GM15510 (cell line): ENCODE measurements around the gene SPACDR.

ENCODE experiments used
- POLR2A ChIP-seq: IDR thresholded peaks from 3 replicates; pipeline ENCODE4 v1.6.1; 2011; ENCODE audit warnings: borderline replicate concordance; ENCODE audit not compliant: insufficient read length; ENCODE audit errors: extremely low read depth

Gene SPACDR

GRCh38 chr7:100444311-100445278 is 19.5 kb downstream of the SPACDR start:
- no peak for TF ChIP-seq POLR2A

- no peak for TF ChIP-seq POLR2A
These were observed 20.8 kb downstream of the SPACDR start for GRCh38 chr7:100443096-100443840.

- no peak for TF ChIP-seq POLR2A
These were observed 22.2 kb downstream of the SPACDR start for GRCh38 chr7:100441641-100442535.

- no peak for TF ChIP-seq POLR2A
These were observed 25.9 kb downstream of the SPACDR start for GRCh38 chr7:100438172-100438571.

- no peak for TF ChIP-seq POLR2A
These were observed 26.6 kb downstream of the SPACDR start for GRCh38 chr7:100437150-100438100.

- peak; percentile 44 for TF ChIP-seq POLR2A
These were observed 28.4 kb downstream of the SPACDR start for GRCh38 chr7:100435401-100436304.

GRCh38 chr7:100434297-100435144 is 29.5 kb downstream of the SPACDR start:
- TF ChIP-seq POLR2A: no peak

GRCh38 chr7:100433592-100434296 is 30.3 kb downstream of the SPACDR start:
- peak; percentile 10 for TF ChIP-seq POLR2A

GRCh38 chr7:100433276-100433591 is 30.8 kb downstream of the SPACDR start:
- TF ChIP-seq POLR2A: no peak

GRCh38 chr7:100432621-100433275 is 31.3 kb downstream of the SPACDR start:
- TF ChIP-seq POLR2A: no peak

GRCh38 chr7:100432053-100432452 is 32.0 kb downstream of the SPACDR start:
- TF ChIP-seq POLR2A: no peak

- TF ChIP-seq POLR2A: no peak
These were observed 32.7 kb downstream of the SPACDR start for GRCh38 chr7:100431286-100431735.
